ENCODE measurements around the gene CD1B.
"Not testable (repeated sequence)": the region's sequence is repeated elsewhere in the genome, so short reads cannot be mapped to it uniquely, and the experiment has no call there.

The CD1B gene

GRCh38 chr1:158329300-158329699 is 2.0 kb downstream of the CD1B start:
- DNase-seq (ENCODE audit: low read depth in 2 of 2), result no peak

DNA sequence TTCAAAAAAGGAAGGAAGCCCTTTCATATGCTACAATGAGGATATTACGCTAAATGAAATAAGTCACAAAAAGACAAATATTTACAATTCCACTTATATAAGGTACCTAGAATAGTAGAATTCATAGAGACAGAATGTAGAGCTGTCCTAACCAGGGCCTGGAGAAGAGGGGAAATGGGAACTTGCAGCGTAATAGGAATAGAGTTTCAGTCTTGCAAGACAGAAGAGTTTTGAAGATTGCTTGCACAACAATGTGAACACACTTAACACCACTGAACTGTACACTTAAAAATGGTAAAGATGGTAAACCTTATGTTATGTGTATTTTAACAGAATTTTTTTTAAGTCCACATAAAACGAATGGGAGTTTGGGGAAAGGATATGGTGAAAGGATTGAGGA is 2.9 kb downstream of the CD1B start:
- no peak for DNase-seq (ENCODE audit: low read depth in 2 of 2)

GRCh38 chr1:158327481-158327880 is 3.9 kb downstream of the CD1B start:
- no peak for DNase-seq (ENCODE audit: low read depth in 2 of 2)

DNA sequence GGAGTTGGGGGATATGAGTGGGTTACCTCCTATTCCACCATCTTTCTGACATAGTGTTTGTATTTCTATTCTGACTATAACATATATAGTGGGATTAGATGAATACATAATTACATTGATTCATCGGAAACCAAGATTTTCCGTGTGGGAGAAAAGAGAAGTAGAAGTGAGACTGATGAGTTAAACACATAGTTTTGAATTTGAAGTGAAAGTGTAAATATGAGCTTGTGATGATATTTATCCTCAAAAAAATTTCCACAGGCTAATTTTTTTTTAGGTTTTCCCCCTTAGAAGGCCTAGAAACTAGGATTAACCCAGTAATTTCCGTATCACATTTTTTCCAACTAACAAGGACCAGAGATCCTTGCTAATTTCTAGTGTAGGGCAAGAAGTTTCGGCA is 6.9 kb downstream of the CD1B start:
- no peak for DNase-seq (ENCODE audit: low read depth in 2 of 2)

DNA sequence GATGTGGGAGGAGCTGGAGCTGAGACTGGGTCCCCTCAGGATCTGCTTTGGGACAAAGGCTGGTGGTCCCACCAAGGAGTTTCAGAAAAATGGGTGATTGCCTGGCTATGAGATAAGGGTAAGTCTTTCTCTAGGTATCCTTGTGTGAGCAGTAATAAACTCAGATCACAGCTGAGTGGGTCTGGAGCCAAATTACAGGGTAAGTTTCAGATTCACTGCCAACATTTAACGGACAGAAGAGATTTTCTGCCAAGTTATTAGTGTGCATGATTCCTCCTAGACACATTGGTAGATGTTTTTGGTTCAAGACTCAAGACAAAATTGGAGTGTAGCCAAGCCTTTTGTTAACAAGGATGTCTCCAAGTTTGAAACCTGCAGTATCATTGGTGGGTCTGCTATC is 7.5 kb downstream of the CD1B start:
- DNase-seq (ENCODE audit: low read depth in 2 of 2), result no peak

DNA sequence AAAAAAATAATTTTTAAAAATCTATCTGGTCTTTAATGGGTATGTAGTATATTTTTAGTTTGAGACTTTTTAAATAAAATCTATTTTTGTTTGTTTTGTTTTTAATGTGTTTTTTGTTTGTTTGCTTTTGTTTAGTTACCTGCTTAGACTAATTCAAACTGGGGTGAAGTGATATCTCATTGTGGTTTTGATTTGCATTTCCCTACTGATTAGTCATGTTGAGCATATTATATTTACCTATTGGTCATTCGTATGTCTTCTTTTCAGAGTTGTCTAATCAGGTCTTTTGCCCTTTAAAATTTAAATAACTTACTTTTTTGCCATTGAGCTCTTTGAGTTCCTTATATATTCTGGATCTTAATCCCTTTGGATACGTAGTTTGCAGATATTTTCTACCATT is 20.3 kb downstream of the CD1B start:
- DNase-seq (ENCODE audit: low read depth in 2 of 2), result no peak

DNA sequence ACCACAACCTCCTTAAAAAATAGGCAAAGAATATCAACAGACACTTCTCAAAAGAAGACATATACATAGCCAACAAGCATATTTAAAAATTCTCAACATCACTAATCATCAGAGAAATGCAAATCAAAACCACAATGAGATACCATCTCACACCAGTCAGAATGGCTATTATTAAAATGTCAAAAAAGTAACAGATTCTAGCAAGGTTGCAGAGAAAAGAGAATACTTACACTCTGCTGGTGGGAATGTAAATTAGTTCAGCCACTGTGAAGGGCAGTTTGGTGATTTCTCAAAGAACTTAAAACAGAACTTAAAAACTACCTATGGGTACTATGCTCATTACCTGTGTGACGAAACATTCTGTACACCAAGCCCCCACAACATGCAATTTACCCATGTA is 20.7 kb downstream of the CD1B start:
- no peak for DNase-seq (ENCODE audit: low read depth in 2 of 2)

DNA sequence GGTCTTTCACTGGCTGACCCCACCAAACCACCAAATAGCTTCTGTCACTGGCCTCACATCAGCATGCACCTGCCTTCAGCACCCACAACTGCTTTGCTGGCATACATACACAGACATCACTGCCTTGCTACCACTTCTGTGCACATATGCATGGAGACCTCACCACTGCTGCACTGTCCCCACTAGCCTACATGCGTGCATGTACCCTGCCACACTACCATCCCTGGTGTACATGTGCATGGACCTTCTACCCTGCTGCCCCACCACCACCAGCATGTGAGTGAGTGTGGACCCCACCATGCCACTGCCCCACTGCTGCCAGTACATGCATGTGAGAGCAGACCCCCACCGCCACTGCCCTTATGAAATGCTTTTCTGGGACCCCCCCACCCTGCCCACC is 35.5 kb downstream of the CD1B start:
- no peak for DNase-seq (ENCODE audit: low read depth in 2 of 2)

GRCh38 chr1:158290321-158290844 is 40.9 kb downstream of the CD1B start:
- DNase-seq (ENCODE audit: low read depth in 2 of 2), result no peak

GRCh38 chr1:158289811-158290210 is 41.5 kb downstream of the CD1B start, which contains the start of gene CD1C:
Gene CD1C (plus strand): TSS chr1:158289923. CDS start chr1:158290065, 142 bp downstream.
- DNase-seq (ENCODE audit: low read depth in 2 of 2), result no peak

GRCh38 chr1:158286941-158287346 is 44.4 kb downstream of the CD1B start:
- DNase-seq (ENCODE audit: low read depth in 2 of 2), result no peak

DNA sequence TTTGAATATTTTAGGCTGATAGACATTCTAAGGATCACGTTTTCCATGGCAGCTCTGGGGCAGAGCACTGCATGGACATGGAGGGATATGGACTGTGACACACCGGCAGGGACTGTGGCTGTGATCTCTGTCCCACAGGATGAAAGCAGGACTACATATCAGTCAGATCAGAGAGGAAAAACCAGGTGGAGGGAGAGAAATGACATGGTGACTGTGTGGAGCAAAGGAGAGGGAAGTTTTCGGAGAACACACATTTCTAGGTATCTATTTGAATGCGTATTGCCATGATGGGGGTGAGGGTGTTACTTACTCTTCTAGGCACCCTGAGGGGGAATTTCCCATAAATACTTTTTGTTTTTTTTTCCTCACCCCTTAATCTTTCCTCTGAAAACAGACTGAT is 44.8 kb downstream of the CD1B start:
- DNase-seq (ENCODE audit: low read depth in 2 of 2), result no peak

GRCh38 chr1:158285756-158286241 is 45.5 kb downstream of the CD1B start:
- no peak for DNase-seq (ENCODE audit: low read depth in 2 of 2)

- DNase-seq (ENCODE audit: low read depth in 2 of 2), result no peak
These were observed 47.4 kb downstream of the CD1B start for GRCh38 chr1:158283965-158284364.

- DNase-seq (ENCODE audit: low read depth in 2 of 2), result not testable (repeated sequence)
These were observed 48.9 kb downstream of the CD1B start for GRCh38 chr1:158282421-158282820.
